ENCODE measurements around the gene AZGP1.
A peak's percentile ranks its signal among the peaks of the same experiment; 100 is the strongest.
"Not testable (repeated sequence)": the region's sequence is repeated elsewhere in the genome, so short reads cannot be mapped to it uniquely, and the experiment has no call there.

AZGP1 gene
- 0 to 1.2 (median 0) reads per million in 17 experiments for total RNA-seq

DNA sequence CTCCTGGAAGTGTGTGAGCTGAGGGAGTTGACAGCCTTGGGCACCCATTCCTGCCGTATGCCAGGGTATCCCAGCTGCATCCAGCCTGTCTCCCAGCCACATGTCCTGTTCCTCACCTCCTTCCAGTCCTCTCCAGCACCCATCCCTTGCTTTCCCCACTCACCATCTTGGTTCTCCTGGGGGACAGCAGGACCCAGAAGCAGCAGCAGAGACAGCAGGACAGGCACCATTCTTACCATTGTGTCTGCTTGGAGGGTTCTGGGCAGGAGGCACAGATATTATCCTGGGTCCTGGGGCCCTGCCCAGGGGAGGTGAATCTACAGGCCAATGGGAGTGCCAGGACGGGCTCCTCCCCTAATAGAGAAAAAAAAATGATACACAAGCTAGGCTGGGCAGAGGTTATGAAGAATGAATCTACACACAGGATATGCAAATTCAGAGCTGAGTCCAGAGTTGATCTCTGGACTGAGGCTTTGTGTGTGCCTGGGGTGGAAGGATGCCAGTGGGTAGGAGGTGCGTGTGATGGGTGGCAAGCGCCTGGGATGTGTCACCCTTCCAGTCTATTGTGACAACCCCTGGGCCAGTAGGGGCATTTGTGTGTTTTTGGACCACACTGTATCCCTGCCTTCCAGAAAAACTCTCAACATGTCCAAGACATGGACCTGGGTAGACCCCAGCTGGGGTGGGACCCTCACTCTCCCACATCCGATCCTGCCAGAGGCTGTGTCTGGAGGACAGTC is at the start of gene AZGP1:
Gene AZGP1, minus strand, starts transcription at position 250 of the 740 bp plus-strand sequence. Its CDS starts 11 bp downstream, at position 239.
- DNase-seq, result no peak

DNA sequence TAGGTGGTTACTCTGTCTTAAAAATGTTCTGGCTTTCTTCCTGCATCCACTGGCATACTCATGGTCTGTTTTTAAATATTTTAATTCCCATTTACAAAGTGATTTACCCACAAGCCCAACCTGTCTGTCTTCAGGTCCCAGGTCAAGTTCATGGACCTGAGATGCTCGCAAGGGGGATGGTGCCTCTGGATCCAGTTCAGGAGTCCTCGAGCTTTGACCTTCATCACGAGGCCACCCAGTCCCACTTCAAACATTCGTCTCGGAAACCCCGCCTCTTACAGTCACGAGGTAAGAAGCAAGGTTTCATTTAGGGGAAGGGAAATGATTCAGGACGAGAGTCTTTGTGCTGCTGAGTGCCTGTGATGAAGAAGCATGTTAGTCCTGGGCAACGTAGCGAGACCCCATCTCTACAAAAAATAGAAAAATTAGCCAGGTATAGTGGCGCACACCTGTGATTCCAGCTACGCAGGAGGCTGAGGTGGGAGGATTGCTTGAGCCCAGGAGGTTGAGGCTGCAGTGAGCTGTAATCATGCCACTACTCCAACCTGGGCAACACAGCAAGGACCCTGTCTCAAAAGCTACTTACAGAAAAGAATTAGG is 48.3 kb upstream of the AZGP1 start:
- DNase-seq, result no peak

DNA sequence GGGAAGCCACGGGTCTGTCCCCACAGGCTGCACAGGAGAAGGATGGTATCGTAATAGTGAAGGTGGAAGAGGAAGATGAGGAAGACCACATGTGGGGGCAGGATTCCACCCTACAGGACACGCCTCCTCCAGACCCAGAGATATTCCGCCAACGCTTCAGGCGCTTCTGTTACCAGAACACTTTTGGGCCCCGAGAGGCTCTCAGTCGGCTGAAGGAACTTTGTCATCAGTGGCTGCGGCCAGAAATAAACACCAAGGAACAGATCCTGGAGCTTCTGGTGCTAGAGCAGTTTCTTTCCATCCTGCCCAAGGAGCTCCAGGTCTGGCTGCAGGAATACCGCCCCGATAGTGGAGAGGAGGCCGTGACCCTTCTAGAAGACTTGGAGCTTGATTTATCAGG is 47.7 kb upstream of the AZGP1 start:
- DNase-seq, result no peak

DNA sequence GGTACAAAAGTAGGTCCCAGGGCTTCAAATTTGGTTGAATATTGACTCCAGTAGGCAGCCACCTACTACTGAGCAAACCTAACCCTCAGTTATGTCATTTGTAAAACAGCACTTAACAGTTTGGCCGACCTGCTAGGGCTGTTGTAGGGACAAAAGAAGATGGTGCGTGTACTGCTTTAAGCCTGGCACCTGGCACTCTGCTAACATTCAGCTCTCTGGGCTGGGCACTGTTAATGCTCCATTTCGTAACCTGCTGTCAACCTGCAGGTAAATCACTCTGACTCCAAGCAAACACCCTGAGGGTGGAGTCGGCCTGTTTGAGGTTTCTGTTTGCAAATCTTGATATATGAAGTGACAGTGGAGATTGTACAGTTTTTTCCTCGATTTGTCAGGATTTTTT is 46.8 kb upstream of the AZGP1 start:
- no peak for DNase-seq

DNA sequence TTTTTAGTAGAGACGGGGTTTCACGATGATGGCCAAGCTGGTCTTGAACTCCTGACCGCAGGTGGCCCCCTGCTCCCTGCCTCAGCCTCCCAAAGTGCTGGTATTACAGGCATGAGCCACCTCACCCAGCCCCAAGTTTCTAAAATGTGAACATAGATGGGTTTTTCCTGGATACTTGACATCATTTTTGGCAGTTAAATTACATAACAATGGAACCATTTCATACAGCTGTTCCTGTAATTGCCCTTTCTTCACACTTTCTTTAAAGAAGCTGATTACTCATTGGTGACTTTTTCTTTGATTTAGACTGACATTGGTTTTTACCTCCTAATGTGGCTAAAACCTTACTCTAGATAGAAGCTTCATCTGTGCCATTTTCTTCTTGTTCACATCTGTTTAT is 45.5 kb upstream of the AZGP1 start:
- no peak for DNase-seq

DNA sequence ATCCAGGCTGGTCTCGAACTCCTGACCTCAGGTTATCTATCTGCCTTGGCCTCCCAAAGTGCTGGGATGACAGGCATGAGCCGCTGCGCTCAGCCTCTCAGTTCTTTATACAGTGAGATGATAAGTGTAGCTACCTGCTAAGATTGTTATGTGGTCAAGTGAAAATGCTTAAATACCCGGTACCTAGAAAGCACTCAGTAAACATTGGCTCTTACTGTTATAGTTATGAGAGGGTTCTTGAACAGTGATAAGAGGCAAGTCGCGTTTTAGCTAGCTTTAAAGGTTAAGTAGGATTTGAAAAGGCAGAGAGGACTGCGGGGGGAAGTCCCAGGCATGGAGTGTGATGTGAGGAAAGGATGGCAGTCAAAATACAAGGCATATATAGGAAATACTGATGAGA is 44.1 kb upstream of the AZGP1 start:
- DNase-seq, result no peak

DNA sequence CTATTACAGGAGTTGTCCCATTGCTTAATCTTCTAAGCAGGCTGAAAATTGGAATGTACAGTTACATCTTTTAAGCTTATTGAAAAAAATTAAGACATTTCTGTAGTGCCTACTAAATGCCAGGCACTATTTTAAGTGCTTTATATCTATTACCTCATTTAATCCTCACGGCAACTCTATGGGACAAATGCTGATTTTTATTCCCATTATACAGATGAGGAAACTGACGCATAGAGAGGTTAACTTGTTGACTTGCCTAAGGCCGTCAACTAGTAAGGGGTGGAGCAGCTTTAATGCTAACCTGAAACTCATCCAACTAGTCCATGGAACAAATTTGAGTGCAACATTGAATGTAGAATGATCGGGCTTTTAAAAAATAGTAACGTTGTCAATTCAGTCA is 42.0 kb upstream of the AZGP1 start:
- DNase-seq, result no peak

DNA sequence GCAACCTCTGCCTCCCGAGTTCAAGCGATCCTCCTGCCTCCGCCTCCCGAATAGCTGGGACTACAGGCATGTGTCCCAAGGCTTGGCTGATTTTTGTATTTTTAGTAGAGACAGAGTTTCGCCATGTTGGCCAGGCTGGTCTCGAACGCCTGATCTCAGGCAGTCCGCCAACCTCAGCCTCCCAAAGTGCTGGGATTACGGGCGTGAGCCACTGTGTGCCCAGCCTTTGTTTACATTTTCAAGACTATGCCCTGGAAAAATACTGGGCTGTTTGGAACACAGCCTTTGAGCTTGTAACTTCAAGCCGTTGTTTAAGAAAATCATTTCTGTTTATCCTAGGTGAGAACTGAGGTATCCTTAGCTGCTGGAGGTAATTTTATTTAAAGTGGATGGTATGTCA is 41.5 kb upstream of the AZGP1 start:
- no peak for DNase-seq

DNA sequence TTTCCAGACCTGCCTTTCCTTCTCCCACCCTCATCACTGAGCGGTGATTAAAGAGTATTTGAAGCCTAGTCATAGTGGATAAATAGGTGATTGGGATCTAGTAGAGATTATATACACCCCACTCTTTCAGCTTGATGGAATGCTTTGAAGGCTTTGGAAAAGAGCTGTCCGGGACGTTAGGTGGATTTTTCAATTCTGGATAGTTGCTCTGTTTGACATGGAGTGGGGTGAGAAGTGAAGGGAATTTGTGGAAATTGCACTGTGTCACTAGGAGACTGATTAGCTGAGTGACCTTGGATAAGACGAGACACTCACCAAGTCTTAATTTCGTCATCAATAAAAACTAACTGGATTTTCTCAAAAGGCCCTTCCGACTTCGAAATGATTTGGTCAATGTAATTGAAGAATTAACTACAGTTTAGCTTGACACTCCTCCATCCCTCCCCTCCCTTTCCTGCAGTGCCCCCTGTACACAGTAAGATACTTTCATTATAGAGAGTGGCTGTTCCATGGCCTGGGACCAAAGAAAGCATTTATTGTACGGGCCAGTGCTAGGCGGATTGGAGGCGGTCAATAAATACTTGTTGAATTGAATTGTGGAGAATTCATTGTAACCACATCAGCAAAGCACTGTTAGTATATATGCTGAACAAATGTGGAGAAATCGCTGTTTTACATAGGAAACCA is 40.5 kb upstream of the AZGP1 start:
- DNase-seq, result peak in 1 of 4 experiments; percentile 18

DNA sequence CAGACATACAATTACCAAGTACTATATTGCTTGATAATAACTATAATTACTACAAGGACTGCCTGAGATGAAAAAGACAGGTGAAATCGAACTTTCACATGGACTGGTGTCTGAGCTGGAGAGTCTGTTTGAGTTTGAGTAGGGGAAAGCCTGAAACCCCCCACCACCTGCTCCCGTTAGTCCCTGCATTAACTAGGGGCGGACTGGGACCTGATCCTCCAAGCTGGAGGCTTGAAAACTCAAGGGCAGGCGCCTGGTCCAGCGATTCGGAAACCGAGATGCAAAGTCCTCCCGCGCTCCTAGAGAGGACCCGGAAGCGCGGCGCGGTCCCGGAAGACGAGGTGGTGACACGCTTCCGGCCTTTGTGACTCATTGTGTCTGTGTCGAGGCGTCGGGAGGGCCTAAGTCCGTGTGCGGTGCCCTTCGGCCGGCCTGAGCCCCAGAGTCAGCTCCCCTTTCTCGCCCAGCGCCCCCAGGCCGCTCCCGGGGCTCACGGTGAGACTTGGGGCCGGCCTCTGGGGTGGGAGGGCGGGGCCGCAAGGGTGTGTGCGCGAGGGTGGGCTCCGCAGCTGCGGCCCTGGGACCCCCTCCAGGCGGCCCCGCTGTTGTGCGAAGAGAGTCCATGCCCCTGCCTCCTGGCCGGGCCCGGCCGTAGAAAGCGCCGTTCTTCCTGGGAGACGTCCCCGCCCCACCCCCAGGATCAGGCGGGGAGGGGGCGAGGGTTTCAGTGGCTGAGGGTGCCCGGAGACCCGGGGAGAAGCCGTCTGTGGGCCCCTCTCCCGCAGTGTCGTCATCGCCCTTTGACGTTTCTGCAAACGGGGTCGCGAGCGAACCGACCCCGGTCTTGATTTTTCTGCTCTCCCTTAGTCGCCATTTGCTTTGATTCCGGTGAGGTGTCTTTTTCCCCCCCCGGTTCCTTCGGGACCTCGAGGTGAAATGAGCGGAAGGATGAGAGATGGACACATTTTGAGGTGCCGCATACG is 39.7 kb upstream of the AZGP1 start, which contains the start of gene ZKSCAN1:
Gene ZKSCAN1, plus strand, starts transcription at position 365 of the 983 bp plus-strand sequence. CDS start 7,911 bp downstream, outside the sequence.
- peak; percentile 95 to 98 (median 96) for DNase-seq

DNA sequence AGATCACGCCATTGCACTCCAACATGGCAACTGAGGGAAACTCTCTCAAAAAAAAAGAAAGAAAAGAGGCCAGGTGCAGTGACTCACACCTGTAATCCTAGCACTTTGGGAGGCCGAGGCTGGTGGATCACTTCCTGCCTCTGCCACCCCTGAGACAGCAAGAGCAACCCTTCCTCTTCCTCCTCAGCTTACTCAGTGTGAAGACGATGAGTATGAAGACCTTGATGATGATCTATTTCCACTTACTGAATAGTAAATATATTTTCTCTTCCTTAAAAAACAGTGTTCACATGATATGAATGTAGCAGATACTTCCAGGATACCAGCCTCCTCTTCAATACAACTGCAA is 37.5 kb upstream of the AZGP1 start:
- DNase-seq, result no peak

DNA sequence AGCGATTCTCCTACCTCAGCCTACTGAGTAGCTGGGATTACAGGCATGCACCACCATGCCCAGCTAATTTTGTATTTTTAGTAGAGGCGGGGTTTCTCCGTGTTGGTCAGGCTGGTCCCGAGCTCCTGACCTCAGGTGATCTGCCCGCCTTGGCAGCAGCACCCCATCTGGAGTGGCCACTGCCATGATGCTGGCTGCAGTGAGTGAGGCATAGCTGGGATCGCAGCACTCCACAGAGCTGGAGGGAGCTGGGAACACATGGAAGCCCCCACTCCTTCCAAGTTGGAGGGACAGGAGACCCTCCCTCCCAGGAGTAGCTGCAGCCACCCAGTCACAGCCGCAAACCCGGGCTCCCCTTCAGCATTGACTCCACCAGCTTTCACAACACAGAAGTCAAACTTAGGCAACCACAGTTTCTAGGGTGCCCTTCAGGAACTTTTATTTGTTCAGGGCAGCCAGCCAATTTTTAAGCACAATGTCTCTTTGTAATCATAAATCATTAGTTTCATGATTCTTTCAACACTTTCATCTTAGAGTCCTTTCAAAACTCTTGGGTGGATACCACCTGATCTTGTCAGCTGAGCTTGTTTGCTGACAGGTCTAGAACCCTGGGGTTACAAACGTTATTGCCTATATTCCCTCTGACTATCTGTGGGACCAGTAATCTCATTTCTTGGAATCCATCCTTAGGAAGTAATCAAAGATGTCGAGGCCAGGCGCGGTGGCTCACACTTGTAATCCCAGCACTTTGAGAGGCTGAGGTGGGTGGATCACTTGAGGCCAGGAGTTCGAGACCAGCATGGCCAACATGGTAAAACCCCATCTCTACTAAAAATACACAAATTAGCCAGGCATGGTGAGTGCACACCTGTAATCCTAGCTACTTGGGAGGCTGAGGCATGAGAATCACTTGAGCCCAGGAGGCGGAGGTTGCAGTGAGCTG is 36.8 kb upstream of the AZGP1 start:
- DNase-seq, result peak in 1 of 4 experiments; percentile 13

DNA sequence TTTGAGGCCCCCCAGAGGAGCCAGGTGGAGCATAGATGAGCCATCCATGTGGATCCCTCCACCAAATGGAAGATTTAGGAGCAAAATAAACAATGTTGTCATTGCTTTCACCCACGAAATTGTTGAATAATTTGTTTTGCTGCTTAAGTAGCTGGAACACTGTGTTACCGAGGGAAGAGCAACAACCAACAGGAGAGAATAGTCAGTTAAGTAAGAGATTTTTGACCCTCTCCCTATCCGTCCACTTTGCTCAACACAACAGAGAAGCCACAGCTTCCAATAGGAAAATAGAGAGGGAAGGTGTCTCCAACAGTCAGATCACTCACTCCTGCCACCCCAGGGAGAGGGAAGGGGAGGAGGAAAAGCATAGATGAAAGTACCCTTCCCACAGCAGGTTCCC is 35.7 kb upstream of the AZGP1 start:
- no peak for DNase-seq

DNA sequence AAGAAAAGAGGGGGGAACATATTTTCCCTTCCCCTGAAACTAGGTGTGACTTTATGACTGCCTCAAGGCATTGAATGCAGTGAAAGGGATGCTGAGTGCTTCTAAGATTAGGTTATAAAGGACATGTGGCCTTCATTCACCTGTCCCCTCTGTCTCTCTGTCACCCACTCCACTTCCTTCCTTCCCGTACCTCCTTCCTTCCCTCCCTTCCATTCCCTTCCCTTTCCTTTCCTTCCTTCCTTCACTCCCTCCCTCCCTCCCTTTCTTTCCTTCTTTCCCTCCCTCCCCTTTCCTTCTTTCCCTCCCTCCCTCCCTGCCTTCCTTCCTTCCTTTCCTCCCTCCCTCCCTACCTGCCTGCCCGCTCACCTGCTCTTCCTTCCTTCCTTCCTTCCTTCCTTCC is 35.1 kb upstream of the AZGP1 start:
- DNase-seq, result no peak

DNA sequence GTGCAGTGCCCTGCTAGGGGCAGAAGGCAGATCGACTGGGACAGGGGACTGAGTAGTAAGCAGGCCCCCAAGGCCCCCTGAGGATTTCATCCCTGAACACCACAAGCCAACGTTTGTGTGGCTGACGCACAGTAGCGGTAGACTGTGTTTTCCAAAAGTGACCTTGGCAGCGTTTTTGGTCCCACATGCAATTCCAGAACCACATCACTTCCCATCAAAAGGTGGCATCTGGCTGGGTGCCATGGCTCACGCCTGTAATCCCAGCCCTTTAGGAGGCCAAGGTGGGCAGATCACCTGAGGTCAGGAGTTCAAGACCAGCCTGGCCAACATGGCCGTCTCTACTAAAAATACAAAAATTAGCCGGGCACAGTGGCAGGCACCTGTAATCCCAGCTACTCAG is 34.1 kb upstream of the AZGP1 start:
- DNase-seq, result not testable (repeated sequence)

DNA sequence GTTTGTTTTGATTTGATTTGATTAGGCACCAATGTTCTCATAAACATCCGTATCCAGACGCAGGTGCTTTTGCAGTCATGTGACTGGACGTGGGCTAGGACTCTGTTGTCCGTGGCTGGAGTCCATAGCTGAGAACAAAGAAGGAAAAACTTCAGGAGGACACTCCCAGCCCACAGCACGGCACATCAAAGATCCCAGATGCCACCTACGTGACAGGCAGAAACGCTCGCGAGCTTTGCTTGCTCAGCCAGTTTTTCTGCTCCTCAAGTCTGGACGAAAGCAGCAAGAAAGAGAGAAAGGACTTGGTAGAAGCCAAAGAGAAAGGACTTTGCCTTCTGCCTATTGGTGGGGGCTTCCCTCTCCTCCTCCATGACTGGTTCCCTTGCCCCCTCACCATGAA is 32.7 kb upstream of the AZGP1 start:
- DNase-seq, result no peak

DNA sequence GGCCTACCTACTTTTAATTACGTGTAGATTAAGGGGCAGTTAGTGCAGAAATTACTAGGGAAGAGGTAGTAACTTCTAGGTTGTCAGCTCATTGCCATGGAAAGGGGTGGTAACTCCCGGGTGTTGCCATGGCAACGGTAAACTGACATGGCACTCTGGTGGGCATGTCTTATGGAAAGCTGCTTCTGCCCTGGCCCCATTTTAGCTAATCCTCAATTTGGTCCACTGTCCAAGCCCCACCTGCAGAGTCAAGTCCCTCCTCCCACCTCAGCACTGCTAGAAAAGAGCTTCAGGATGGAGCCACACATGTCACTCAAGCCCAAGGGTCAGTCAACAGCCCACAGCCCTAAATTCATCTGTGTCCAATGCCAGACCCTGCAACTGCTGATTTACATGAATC is 32.1 kb upstream of the AZGP1 start:
- DNase-seq, result no peak

DNA sequence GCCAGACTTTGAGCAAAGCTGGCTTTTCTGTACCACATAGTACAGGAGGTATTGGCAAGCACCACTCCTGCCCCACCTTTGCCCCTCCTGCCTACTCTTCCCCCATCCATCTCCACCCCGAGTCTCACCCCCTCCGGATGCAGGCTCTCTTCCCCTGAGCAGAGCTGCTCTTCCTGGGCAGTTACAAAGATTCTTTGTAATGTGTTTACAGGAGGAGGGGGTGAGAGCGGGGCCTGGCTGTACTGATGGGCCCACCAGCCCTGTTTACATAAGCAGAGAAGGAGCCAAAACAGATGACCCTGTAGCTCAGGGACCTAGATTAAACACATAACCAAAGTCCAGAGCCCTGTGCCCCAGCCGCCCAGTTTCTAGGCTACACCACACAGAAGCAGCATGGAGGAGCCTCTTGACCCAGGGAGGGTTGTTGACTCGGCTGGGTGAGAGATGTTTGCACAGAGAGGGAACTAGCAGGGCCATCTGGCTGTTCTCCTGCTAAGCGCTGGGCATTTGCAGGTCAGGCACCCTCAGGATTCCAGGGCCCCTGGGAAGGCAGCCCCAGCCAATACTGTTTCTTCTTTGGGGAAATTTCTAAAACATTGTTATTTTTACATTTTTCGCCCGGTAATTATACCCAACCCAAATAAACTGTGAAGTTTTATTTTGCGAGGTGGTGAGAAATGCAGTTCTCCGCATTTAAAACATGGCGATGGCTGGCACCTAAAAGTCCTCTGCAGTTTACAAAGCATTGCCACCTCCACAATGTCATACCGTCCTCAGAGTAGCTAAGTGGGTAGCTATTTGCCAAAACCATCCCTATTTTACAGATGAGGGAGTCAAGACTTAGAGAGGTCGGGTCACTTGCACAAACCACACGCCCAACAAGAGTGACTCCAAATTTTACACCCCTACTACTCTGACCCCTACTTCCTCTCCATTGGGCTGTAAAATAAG is 28.2 kb upstream of the AZGP1 start:
- no peak for DNase-seq

DNA sequence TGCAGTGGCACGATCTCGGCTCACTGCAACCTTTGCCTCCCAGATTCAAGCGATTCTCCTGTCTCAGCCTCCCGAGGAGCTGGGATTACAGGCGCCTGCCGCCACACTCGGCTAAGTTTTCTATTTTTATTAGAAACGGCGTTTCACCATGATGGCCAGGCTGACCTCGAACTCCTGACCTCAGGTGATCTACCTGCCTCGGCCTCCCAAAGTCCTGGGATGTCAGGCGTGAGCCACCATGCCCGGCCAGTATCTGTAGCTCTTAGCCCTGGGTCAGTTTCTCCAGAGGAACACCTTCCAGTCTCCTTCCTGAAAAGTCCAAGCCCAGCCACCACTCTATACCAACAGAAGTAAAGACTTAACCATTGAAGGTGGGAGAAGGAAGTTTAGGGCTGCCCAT is 24.4 kb upstream of the AZGP1 start:
- no peak for DNase-seq

DNA sequence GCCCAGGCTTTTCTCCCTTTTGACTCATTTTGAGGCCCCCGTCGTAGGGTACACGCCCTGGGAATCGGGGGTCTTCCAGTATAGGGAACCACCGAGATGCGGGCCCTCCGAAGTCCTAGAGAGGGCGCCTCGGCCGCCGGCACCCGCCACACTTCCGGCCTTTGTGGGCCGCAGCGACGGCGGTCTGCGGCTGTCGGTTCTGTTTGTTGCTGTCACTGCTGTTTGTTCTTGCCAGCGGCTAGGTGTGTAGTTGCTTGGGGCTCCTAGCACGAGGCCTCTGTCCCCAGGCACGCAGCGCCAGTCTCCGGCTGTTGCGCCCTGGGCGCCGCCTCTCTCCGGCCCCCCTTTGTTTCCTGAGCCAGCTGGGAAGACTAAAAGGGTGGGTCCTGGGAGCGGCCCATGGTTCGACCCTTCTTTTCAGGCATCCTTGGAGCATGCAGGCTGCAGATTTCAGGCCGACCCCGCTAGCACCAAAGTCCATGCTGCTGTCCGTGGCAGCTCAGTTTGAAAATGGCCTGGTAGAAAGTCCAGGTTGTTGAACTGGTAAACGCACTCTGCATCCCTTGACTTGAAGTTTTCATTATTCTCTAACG is 21.8 kb upstream of the AZGP1 start:
- peak; percentile 35 to 70 (median 51) for DNase-seq

Measured in suppressor macrophage (primary cell).